HCT116 (cell line): ENCODE measurements around the gene IL18BP. TPM values are rescaled to one million over a fixed set of nuclear protein-coding genes. Genes with fewer than 3 reads are reported as not detected.

Source experiments
- ATAC-seq: fragments of 200-7000 bp; cut with Tn5 transposase; 2 replicates; pipeline ENCODE4 v1.9.1; 2020; ENCODE audit warnings: mild to moderate bottlenecking, moderate library complexity
- BruUV-seq: library from RNA; stranded (reverse); fragments of 400-500 nt; replicated peaks from 2 replicates; lab custom pipeline; 2021; lab: Mats Ljungman, UMichigan
- CTCF ChIA-PET: fragments of 300-600 bp; sonication (Branson Sonifier 250); formaldehyde crosslinking; loops from one replicate; lab custom pipeline; 2021; ENCODE audit warnings: antibody characterized with exemption; lab: Charles Lee
- POLR2A ChIA-PET: fragments of 300-600, 350-600 bp; sonication (Branson Sonifier 250); formaldehyde crosslinking; loops from one replicate; lab custom pipeline; 2021; ENCODE audit warnings: antibody characterized with exemption; lab: Charles Lee
- RAD21 ChIA-PET, 2 experiments: fragments of 300-600 bp; sonication (Branson Sonifier 250); formaldehyde crosslinking; loops; one replicate each; lab custom pipeline; 2023; ENCODE audit warnings: low total read pairs in 2 of 2; ENCODE audit not compliant: uncharacterized antibody in 2 of 2, unreplicated experiment in 2 of 2, low non-redundant PET in 1 of 2; lab: Charles Lee
- DNase-seq: peaks from one replicate; pipeline ENCODE4 v3.0.0-alpha.2; 2010; ENCODE audit warnings: low read depth, low spot score
- H2AFZ ChIP-seq: fragments of 200-600 bp; shearing (Covaris generic), sonication (generic); 2 replicates; pipeline ENCODE4 v1.6.1; 2017; ENCODE audit warnings: low read depth, mixed run types, mixed read lengths, antibody characterized with exemption, low read length; ENCODE audit not compliant: poor library complexity, severe bottlenecking
- H3K27ac ChIP-seq: 2 replicates; pipeline ENCODE4 v1.5.1; 2012; ENCODE audit warnings: low read depth, low read length
- H3K27me3 ChIP-seq: fragments of 200-600 bp; sonication (generic); 2 replicates; pipeline ENCODE4 v1.6.1; 2016; ENCODE audit warnings: mixed run types, low read length, mixed read lengths; ENCODE audit not compliant: insufficient read depth
- H3K36me3 ChIP-seq, 2 experiments: fragments of 200-500 bp in 1 of 2; fragments of 200-600 bp in 1 of 2; sonication (Bioruptor generic) in 1 of 2; sonication (generic) in 1 of 2; 2 replicates each; pipeline versions ENCODE4 v1.5.1 to v1.6.1; 2014 to 2016; ENCODE audit warnings: low read length in 2 of 2, inconsistent platforms in 1 of 2, mixed read lengths in 1 of 2, mixed run types in 1 of 2; ENCODE audit not compliant: insufficient read depth in 2 of 2, control insufficient read depth in 1 of 2
- H3K4me1 ChIP-seq, 2 experiments: fragments of 200-600 bp in 1 of 2; sonication (generic) in 1 of 2; 2 replicates each; pipeline versions ENCODE4 v1.5.1 to v1.6.1; 2012 to 2017; ENCODE audit warnings: low read length in 2 of 2, inconsistent platforms in 1 of 2, mild to moderate bottlenecking in 1 of 2, mixed read lengths in 1 of 2, mixed run types in 1 of 2, moderate library complexity in 1 of 2; ENCODE audit not compliant: insufficient read depth in 2 of 2, control insufficient read depth in 1 of 2
- H3K4me2 ChIP-seq: fragments of 200-600 bp; sonication (generic); 2 replicates; pipeline ENCODE4 v1.6.1; 2017; ENCODE audit warnings: mixed run types, low read length, mixed read lengths
- H3K4me3 ChIP-seq, 2 experiments: fragments of 200-600 bp in 1 of 2; sonication (generic) in 1 of 2; replicated peaks in 1 of 2; 2 replicates each; pipeline ENCODE4 v1.5.1; 2011 to 2016; ENCODE audit warnings: low read length in 2 of 2, control low read depth in 1 of 2, low read depth in 1 of 2, mild to moderate bottlenecking in 1 of 2, mixed read lengths in 1 of 2, mixed run types in 1 of 2
- H3K79me2 ChIP-seq: fragments of 200-600 bp; sonication (generic); 2 replicates; pipeline ENCODE4 v1.6.1; 2017; ENCODE audit warnings: mild to moderate bottlenecking, mixed run types, low read length, moderate library complexity, mixed read lengths; ENCODE audit not compliant: insufficient read depth
- H3K9ac ChIP-seq: fragments of 200-600 bp; sonication (generic); 2 replicates; pipeline ENCODE4 v1.6.1; 2016; ENCODE audit warnings: low read length, mixed read lengths
- H3K9me2 ChIP-seq: fragments of 200-600 bp; sonication (generic), shearing (Covaris generic); 2 replicates; pipeline ENCODE4 v1.6.1; 2017; ENCODE audit warnings: mixed run types, mild to moderate bottlenecking, moderate library complexity; ENCODE audit not compliant: insufficient read depth
- H3K9me3 ChIP-seq, 2 experiments: fragments of 200-500 bp in 1 of 2; fragments of 200-600 bp in 1 of 2; sonication (Bioruptor generic) in 1 of 2; sonication (generic) in 1 of 2; 2 replicates each; pipeline ENCODE4 v1.6.1; 2014 to 2017; ENCODE audit warnings: low read length in 2 of 2, mixed read lengths in 2 of 2, inconsistent platforms in 1 of 2, low read depth in 1 of 2, mild to moderate bottlenecking in 1 of 2, mixed run types in 1 of 2, moderate library complexity in 1 of 2; ENCODE audit not compliant: control insufficient read depth in 1 of 2, insufficient read depth in 1 of 2
- H4K20me1 ChIP-seq: fragments of 200-600 bp; sonication (generic), shearing (Covaris generic); 2 replicates; pipeline ENCODE4 v1.6.1; 2017; ENCODE audit warnings: mixed run types, mild to moderate bottlenecking, moderate library complexity; ENCODE audit not compliant: insufficient read depth
- CBX3 ChIP-seq: IDR thresholded peaks from 2 replicates; pipeline ENCODE4 v1.6.1; 2012; ENCODE audit warnings: low read depth
- CEBPB ChIP-seq: IDR thresholded peaks from 2 replicates; pipeline ENCODE4 v1.6.1; 2012; ENCODE audit warnings: low read depth
- EGR1 ChIP-seq: IDR thresholded peaks from 2 replicates; pipeline ENCODE4 v1.6.1; 2012; ENCODE audit warnings: low read depth
- EZH2 ChIP-seq: fragments of 200-600 bp; sonication (generic); IDR thresholded peaks from 2 replicates; pipeline ENCODE4 v1.6.1; 2017; ENCODE audit warnings: antibody characterized with exemption, mixed run types
- POLR2A ChIP-seq: IDR thresholded peaks from 2 replicates; pipeline ENCODE4 v1.7.0; 2011; ENCODE audit warnings: borderline replicate concordance; ENCODE audit not compliant: insufficient read depth, insufficient read length; ENCODE audit errors: extremely low read depth
- SIN3A ChIP-seq: IDR thresholded peaks from 2 replicates; pipeline ENCODE4 v1.6.1; 2012; ENCODE audit warnings: low read depth
- SP1 ChIP-seq: IDR thresholded peaks from 2 replicates; pipeline ENCODE4 v1.6.1; 2012; ENCODE audit warnings: low read depth
- YY1 ChIP-seq: IDR thresholded peaks from 2 replicates; pipeline ENCODE4 v1.6.1; 2011; ENCODE audit warnings: low read length, low read depth, moderate library complexity, mild to moderate bottlenecking; ENCODE audit not compliant: insufficient replicate concordance; ENCODE audit errors: extremely low read depth
- ZNF274 ChIP-seq: fragments of 200-500 bp; sonication (Bioruptor generic); IDR thresholded peaks from 2 replicates; pipeline ENCODE4 v1.6.1; 2014; ENCODE audit warnings: mild to moderate bottlenecking, low read depth, low read length, inconsistent platforms
- intact Hi-C: fragments of 100-400 bp; cut with micrococcal nuclease; formaldehyde crosslinking; loops from 2 replicates; pipeline ENCODE4 v1.10.0; 2022
- total RNA-seq: library from RNA; stranded (reverse); gene quantifications from one replicate; pipeline ENCODE4 v1.2.1, GENCODE V29; 2021; ENCODE audit not compliant: unreplicated experiment
- TF ChIP-seq, protein P1 (sequence below): IDR thresholded peaks from 2 replicates; pipeline ENCODE4 v1.6.1; 2012
- TF ChIP-seq, protein P2 (sequence below): IDR thresholded peaks from 2 replicates; pipeline ENCODE4 v1.6.1; 2012

IL18BP gene
- total RNA-seq, 1 experiment from 2014 or later, result 9.8 TPM

DNA sequence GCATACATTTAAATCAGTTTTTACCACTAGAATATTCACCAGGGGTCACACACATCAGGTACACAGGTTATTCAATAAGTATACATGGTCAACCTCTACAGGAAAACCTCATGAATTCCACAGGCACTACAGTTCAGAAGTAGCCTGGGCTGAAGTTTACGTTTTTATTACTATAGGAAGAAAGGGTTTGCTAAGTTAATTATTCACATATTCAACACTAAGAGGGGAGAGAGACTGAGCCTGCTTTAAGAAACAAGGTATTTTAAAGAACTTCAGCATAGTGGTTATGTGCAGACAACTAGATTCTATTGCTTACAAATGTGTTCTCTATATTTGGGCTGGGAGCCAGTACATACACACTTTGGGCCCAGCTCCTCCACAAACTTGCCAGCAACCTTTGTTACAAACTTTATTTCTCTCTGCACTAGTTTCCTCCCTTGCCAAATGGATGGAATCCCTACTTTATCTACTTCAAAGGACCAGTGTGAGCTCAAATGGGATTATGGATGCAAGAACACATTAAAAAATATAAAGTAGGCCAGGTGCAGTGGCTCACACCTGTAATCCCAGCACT, 31.9 kb downstream of the IL18BP start:
- DNase-seq, result no peak
- peaks cover 0 to 2% of the 10 kb centered on the region in 2 experiments; a peak in 1 of 4 replicates for H3K4me1 ChIP-seq
- H3K36me3 ChIP-seq, result peaks cover 9 to 15% of the 10 kb centered on the region in 2 experiments; a peak in 3 of 4 replicates
- no peak overlapping the region for H3K9ac ChIP-seq
- ChIA-PET CTCF (interaction anchor here (1.3 kb wide), 1 partner anchor 60 kb away, joined by 4 read pairs; no protein-coding TSS in a partner anchor), RAD21 (no interaction called here), POLR2A (interaction anchor here (0.7 kb wide), 1 partner anchor 10 kb away, joined by 4 read pairs; no protein-coding TSS in a partner anchor)
- H3K27me3 ChIP-seq, result no peaks in the 10 kb centered on the region
- no peak for TF ChIP-seq SP1
- TF ChIP-seq, protein P1, sequence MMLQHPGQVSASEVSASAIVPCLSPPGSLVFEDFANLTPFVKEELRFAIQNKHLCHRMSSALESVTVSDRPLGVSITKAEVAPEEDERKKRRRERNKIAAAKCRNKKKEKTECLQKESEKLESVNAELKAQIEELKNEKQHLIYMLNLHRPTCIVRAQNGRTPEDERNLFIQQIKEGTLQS, result no peak
- peaks cover 49% of the 10 kb centered on the region for H3K79me2 ChIP-seq
- H3K9me3 ChIP-seq, result no peaks in the 10 kb centered on the region
- no peak overlapping the region for H2AFZ ChIP-seq
- H3K4me2 ChIP-seq, result no peak overlapping the region
- BruUV-seq, result no TSS peak
- intact Hi-C loops, result no loop called here
- no peaks in the 10 kb centered on the region for H3K9me2 ChIP-seq
- no peak overlapping the region for H3K27ac ChIP-seq
- ATAC-seq, result no peak
- H3K4me3 ChIP-seq, result no peak overlapping the region
- 0 out of 2 replicates have a peak, but pooled peaks cover 4% of the 10 kb centered on the region for H4K20me1 ChIP-seq

DNA sequence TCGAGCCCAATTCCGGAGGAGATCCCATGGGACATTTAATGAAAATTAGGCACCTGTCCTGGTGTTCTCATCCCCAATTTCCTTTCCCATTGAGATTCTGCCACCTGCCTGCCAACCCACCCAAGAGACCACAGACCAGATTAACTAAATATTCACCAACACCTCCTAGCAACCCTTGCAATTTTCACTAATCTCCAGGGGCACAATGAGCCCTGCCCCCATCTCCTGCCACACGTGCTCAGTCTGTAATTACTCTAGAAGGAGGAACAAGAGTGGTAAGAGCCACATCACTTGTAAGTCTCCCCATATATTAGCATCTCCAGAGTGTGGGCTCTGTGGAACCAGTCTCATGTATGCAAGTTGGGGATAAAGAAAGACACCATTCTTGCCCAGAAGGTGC, 38.0 kb downstream of the IL18BP start:
- no peak overlapping the region for H3K4me3 ChIP-seq
- no peaks in the 10 kb centered on the region for H3K9me3 ChIP-seq
- no peak for TF ChIP-seq POLR2A
- TF ChIP-seq EZH2, result no peak
- no peak for TF ChIP-seq ZNF274
- no peak for TF ChIP-seq YY1
- no peak for TF ChIP-seq SIN3A
- TF ChIP-seq CBX3, result no peak
- TF ChIP-seq EGR1, result no peak
- TF ChIP-seq, protein P2, sequence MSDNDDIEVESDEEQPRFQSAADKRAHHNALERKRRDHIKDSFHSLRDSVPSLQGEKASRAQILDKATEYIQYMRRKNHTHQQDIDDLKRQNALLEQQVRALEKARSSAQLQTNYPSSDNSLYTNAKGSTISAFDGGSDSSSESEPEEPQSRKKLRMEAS, result no peak
- no peak for TF ChIP-seq CEBPB
- H2AFZ ChIP-seq, result no peak overlapping the region
- BruUV-seq, result no TSS peak
- peaks cover 0 to 10% of the 10 kb centered on the region in 2 experiments; a peak in 2 of 4 replicates for H3K36me3 ChIP-seq
- peaks cover 14 to 32% of the 10 kb centered on the region in 2 experiments for H3K4me1 ChIP-seq
- ChIA-PET CTCF (no interaction called here), POLR2A (no interaction called here), RAD21 (no interaction called here)
- peaks cover 84% of the 10 kb centered on the region for H3K79me2 ChIP-seq
- 0 out of 2 replicates have a peak, but pooled peaks cover 4% of the 10 kb centered on the region for H4K20me1 ChIP-seq
- no peaks in the 10 kb centered on the region for H3K27me3 ChIP-seq
- no peak overlapping the region for H3K4me2 ChIP-seq
- H3K27ac ChIP-seq, result no peak overlapping the region
- intact Hi-C loops, result no loop called here
- H3K9me2 ChIP-seq, result no peaks in the 10 kb centered on the region
- no peak for DNase-seq
- no peak for ATAC-seq
- no peak overlapping the region for H3K9ac ChIP-seq
